Endodermal cell (in vitro differentiated cells): ENCODE measurements around the gene SCART1. TPM values are rescaled to one million over a fixed set of nuclear protein-coding genes. Genes with fewer than 3 reads are reported as not detected.
"Not testable (repeated sequence)": the region's sequence is repeated elsewhere in the genome, so short reads cannot be mapped to it uniquely, and the experiment has no call there.

ENCODE experiments used
- DNase-seq: peaks from one replicate; pipeline ENCODE4 v3.0.0-alpha.2; 2017
- H3K27ac ChIP-seq: 2 replicates; pipeline ENCODE4 v1.5.1; 2013; ENCODE audit warnings: mild to moderate bottlenecking, low read depth, low read length, moderate library complexity
- H3K27me3 ChIP-seq: 2 replicates; pipeline ENCODE4 v1.6.1; 2013; ENCODE audit warnings: mild to moderate bottlenecking, low read length, moderate library complexity; ENCODE audit not compliant: insufficient read depth, control insufficient read depth, poor library complexity, severe bottlenecking
- H3K36me3 ChIP-seq: 2 replicates; pipeline ENCODE4 v1.7.0; 2013; ENCODE audit warnings: mild to moderate bottlenecking, low read length, moderate library complexity; ENCODE audit not compliant: control insufficient read depth, insufficient read depth
- H3K4me1 ChIP-seq: one replicate; pipeline ENCODE4 v1.7.0; 2013; ENCODE audit warnings: low read length; ENCODE audit not compliant: control insufficient read depth, insufficient read depth
- H3K4me3 ChIP-seq: 2 replicates; pipeline ENCODE4 v1.5.1; 2013; ENCODE audit warnings: mild to moderate bottlenecking, low read length, moderate library complexity
- H3K9ac ChIP-seq: 2 replicates; pipeline ENCODE4 v1.6.1; 2013; ENCODE audit warnings: mild to moderate bottlenecking, low read length, moderate library complexity; ENCODE audit not compliant: poor library complexity, severe bottlenecking; ENCODE audit errors: extremely low read depth
- H3K9me3 ChIP-seq: 2 replicates; pipeline ENCODE4 v1.6.1; 2013; ENCODE audit warnings: mild to moderate bottlenecking, low read length, moderate library complexity; ENCODE audit not compliant: control insufficient read depth
- H3K27ac Mint-ChIP-seq: 2 replicates; pipeline ENCODE4 v1.8.0; 2020; ENCODE audit warnings: mixed read lengths
- H3K27me3 Mint-ChIP-seq: 2 replicates; pipeline ENCODE4 v1.8.0; 2021; ENCODE audit warnings: mild to moderate bottlenecking, mixed read lengths; ENCODE audit not compliant: insufficient read depth
- H3K36me3 Mint-ChIP-seq: 2 replicates; pipeline ENCODE4 v1.8.0; 2020; ENCODE audit warnings: low read depth, mixed read lengths
- H3K4me1 Mint-ChIP-seq: 2 replicates; pipeline ENCODE4 v1.8.0; 2020; ENCODE audit warnings: mixed read lengths
- H3K4me3 Mint-ChIP-seq: 2 replicates; pipeline ENCODE4 v1.8.0; 2020; ENCODE audit warnings: mild to moderate bottlenecking, moderate library complexity, mixed read lengths
- H3K9me3 Mint-ChIP-seq: 2 replicates; pipeline ENCODE4 v1.8.0; 2020; ENCODE audit warnings: mild to moderate bottlenecking, mixed read lengths
- CTCF ChIP-seq: fragments of 200-600 bp; sonication (generic); conservative IDR thresholded peaks from 2 replicates; pipeline ENCODE4 v1.5.0; 2021; ENCODE audit warnings: antibody characterized with exemption, mild to moderate bottlenecking
- WGBS, 2 experiments: methylation state at CpG; one replicate each; pipeline versions ENCODE4 v1.1.5 to v1.1.7; 2013; ENCODE audit warnings: missing lambda C conversion rate in 2 of 2, mixed read lengths in 1 of 2; ENCODE audit not compliant: insufficient coverage in 1 of 2, insufficient read length in 1 of 2; 5-methylcytosine and 5-hydroxymethylcytosine counted together
- total RNA-seq, 2 donors: library from RNA; stranded (reverse); fragmentation: NEBNext Ultra II Directional in 1 of 2; extraction: Animal tissue kit (Norgen Biotek cat#: 25700) in 1 of 2; gene quantifications; 2 replicates in 1 of 2; 3 replicates in 1 of 2; pipeline ENCODE4 v1.2.1, GENCODE V29; 2021

The SCART1 gene
- total RNA-seq, 2 donors from 2014 or later: 0.37 to 0.80 TPM

DNA sequence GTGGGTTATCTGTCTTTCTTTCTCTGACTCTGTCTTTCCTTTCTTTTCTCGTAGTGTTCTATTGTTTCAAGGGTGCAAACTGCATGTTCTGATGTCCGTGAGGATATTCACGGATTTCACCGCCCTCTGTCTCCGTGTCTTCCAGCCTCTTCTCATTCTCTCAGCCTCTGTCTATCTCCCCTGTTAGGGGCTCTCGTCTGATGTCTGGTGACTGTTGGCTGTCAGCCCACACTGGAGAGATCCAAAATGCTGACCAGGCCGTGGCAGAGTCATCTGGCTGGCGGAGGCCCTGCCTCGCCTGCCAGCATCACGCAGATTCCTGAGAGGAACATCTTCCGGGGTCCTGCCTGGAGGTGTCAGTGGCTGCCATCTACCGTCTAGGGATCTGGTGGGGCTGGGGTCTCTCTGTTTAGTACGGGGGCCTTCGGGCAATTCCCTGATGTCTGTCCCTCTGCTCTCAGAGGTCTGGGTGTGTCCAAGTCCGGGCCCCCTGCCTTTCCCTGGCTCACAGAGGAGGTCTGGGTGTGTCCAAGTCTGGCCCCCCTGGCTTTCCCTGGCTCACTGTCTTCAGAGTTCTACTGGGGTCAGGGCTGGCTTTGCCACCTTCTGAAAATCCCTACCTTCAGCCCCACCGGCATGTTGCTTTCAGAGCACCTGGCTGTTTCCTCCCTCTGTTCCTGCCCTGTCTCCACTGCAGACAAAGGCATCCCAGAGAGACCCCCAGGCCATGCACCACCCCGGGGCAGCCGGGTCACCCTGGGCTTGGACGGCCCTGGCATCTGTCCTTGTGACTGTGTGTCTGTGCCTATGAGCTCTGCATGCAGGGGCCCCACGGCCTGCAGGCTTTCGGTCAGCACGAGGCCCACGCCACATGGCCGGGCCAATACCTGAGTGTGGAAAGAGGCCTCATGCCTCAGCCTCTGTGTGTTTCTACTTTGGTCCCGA, 14.0 kb upstream of the SCART1 start:
- H3K4me3 ChIP-seq: no peak overlapping the region
- no peak for TF ChIP-seq CTCF
- H3K27ac Mint-ChIP-seq: no peak overlapping the region
- DNase-seq: no peak
- H3K4me3 Mint-ChIP-seq: no peak overlapping the region
- no peaks in the 10 kb centered on the region for H3K4me1 ChIP-seq
- no peaks in the 10 kb centered on the region for H3K36me3 ChIP-seq
- no peak overlapping the region for H3K27ac ChIP-seq
- H3K36me3 Mint-ChIP-seq: no peaks in the 10 kb centered on the region
- no peaks in the 10 kb centered on the region for H3K27me3 ChIP-seq
- peaks cover 5% of the 10 kb centered on the region for H3K9me3 ChIP-seq
- no peaks in the 10 kb centered on the region for H3K27me3 Mint-ChIP-seq
- WGBS, 2 experiments: 83 to 84% methylated on average over 24 to 25 of the region's 25 CpGs
- H3K9ac ChIP-seq: no peak overlapping the region
- H3K9me3 Mint-ChIP-seq: peaks cover 73% of the 10 kb centered on the region
- no peaks in the 10 kb centered on the region for H3K4me1 Mint-ChIP-seq

DNA sequence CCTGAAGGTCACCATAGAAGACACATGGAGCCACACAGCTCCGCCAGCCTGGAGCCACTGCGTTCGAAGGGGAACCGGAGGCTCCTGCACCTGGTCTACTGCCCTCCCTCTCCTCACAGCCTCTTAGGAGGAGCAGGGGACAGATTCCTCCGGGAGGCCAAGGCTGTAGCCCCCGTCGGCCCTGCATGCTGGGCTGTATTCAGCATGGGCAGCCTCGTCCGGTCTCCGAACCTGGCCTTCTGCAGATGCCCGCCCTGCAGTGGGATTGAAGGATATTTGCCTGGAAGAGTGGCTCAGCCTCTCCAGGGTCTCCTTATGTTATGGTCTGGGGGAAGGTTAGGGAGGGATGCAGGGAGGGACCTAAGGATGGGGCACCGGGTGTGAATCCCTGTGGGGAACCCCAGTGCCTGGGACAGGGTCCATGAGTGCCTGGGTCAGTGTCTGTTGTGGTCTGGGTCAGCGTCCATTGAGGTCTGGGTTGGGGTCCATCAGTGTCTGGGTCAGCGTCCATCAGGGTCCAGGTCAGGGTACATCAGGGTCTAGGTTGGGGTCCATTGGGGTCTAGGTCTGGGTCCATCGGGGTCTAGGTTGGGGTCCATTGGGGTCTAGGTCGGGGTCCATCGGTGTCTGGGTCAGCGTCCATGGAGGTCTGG, 13.0 kb upstream of the SCART1 start:
- WGBS, 2 experiments: 84 to 90% methylated on average over 6 to 14 of the region's 18 CpGs
- Histone ChIP-seq H3K27me3 (no peaks in the 10 kb centered on the region), H3K36me3 (no peaks in the 10 kb centered on the region), H3K9ac (no peak overlapping the region), H3K4me3 (no peak overlapping the region), H3K4me1 (no peaks in the 10 kb centered on the region), H3K27ac (no peak overlapping the region), H3K9me3 (peaks cover 5% of the 10 kb centered on the region)
- peaks cover 83% of the 10 kb centered on the region for H3K9me3 Mint-ChIP-seq
- no peak overlapping the region for H3K27ac Mint-ChIP-seq
- H3K36me3 Mint-ChIP-seq: peaks cover 3% of the 10 kb centered on the region
- no peaks in the 10 kb centered on the region for H3K4me1 Mint-ChIP-seq
- no peak overlapping the region for H3K4me3 Mint-ChIP-seq
- TF ChIP-seq CTCF: no peak
- DNase-seq: no peak
- no peaks in the 10 kb centered on the region for H3K27me3 Mint-ChIP-seq

DNA sequence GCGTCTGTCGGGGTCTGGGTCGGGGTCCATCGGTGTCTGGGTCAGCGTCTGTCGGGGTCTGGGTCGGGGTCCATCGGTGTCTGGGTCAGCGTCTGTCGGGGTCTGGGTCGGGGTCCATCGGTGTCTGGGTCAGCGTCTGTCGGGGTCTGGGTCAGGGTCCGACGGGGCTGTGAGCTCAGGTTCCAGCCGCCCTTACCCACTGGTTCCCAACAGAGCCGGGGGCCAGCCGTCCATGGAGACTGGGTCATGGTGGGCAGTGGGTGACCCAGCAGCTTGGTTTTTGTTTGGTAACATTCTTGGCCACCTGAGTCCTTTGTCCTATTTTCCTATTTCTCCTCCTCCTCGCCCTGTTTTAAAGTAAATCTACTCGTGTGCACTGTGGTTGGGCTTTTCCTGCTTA, 12.4 kb upstream of the SCART1 start:
- H3K4me1 ChIP-seq, H3K9ac ChIP-seq, H3K4me1 Mint-ChIP-seq, H3K27ac ChIP-seq, H3K36me3 Mint-ChIP-seq, DNase-seq, H3K9me3 ChIP-seq, H3K27ac Mint-ChIP-seq, H3K4me3 ChIP-seq, H3K36me3 ChIP-seq, H3K27me3 ChIP-seq, H3K27me3 Mint-ChIP-seq, H3K4me3 Mint-ChIP-seq: not testable (repeated sequence)
- peaks cover 82% of the 10 kb centered on the region for H3K9me3 Mint-ChIP-seq
- 72 to 91% methylated on average over 2 to 13 of the region's 21 CpGs for WGBS, 2 experiments
